Glutamatergic neuron (in vitro differentiated cells): ENCODE data around the gene ARID3A. TPM values are rescaled to one million over a fixed set of nuclear protein-coding genes. Genes with fewer than 3 reads are reported as not detected.

Experiments used
- DNase-seq: peaks from one replicate; pipeline ENCODE4 v3.0.0; 2022
- H3K27ac Mint-ChIP-seq: one replicate; pipeline ENCODE4 v1.8.0; 2020; ENCODE audit warnings: mild to moderate bottlenecking, mixed read lengths, inconsistent platforms; ENCODE audit not compliant: unreplicated experiment
- H3K27me3 Mint-ChIP-seq: one replicate; pipeline ENCODE4 v1.8.0; 2020; ENCODE audit warnings: mild to moderate bottlenecking, moderate library complexity, mixed read lengths, inconsistent platforms; ENCODE audit not compliant: unreplicated experiment
- H3K36me3 Mint-ChIP-seq: one replicate; pipeline ENCODE4 v1.8.0; 2020; ENCODE audit warnings: mild to moderate bottlenecking, mixed read lengths, inconsistent platforms; ENCODE audit not compliant: unreplicated experiment
- H3K4me1 Mint-ChIP-seq: one replicate; pipeline ENCODE4 v1.8.0; 2020; ENCODE audit warnings: mild to moderate bottlenecking, low read depth, mixed read lengths, inconsistent platforms; ENCODE audit not compliant: unreplicated experiment
- H3K4me3 Mint-ChIP-seq: one replicate; pipeline ENCODE4 v1.8.0; 2020; ENCODE audit warnings: mild to moderate bottlenecking, mixed read lengths, inconsistent platforms; ENCODE audit not compliant: unreplicated experiment
- H3K9me3 Mint-ChIP-seq: one replicate; pipeline ENCODE4 v1.8.0; 2020; ENCODE audit warnings: mild to moderate bottlenecking, moderate library complexity, mixed read lengths, inconsistent platforms; ENCODE audit not compliant: unreplicated experiment
- CTCF ChIP-seq: fragments of 200-600 bp; sonication (generic); IDR thresholded peaks from one replicate; pipeline ENCODE4 v1.5.0; 2021; ENCODE audit not compliant: partially characterized antibody, unreplicated experiment
- total RNA-seq: library from RNA; stranded (reverse); fragmentation: NEBNext Ultra II Directional; extraction: Animal tissue kit (Norgen Biotek cat#: 25700); gene quantifications from one replicate; pipeline ENCODE4 v1.2.1, GENCODE V29; 2021; ENCODE audit not compliant: unreplicated experiment

Gene ARID3A
- total RNA-seq, 1 donor from 2014 or later: 148 TPM

DNA sequence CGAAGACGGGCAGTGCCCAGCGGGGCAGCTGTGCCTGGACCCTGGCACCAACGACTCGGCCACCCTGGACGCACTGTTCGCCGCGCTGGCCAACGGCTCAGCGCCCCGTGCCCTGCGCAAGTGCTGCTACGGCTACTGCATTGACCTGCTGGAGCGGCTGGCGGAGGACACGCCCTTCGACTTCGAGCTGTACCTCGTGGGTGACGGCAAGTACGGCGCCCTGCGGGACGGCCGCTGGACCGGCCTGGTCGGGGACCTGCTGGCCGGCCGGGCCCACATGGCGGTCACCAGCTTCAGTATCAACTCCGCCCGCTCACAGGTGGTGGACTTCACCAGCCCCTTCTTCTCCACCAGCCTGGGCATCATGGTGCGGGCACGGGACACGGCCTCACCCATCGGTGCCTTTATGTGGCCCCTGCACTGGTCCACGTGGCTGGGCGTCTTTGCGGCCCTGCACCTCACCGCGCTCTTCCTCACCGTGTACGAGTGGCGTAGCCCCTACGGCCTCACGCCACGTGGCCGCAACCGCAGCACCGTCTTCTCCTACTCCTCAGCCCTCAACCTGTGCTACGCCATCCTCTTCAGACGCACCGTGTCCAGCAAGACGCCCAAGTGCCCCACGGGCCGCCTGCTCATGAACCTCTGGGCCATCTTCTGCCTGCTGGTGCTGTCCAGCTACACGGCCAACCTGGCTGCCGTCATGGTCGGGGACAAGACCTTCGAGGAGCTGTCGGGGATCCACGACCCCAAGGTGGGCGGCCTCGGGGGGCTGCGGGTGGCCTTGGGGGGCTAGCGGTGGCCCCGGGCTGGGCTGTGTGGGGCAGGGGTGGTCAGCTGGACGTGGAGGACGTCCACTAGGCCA lies 79.2 kb downstream of the ARID3A start:
- peak; percentile 18 for DNase-seq
- H3K27ac Mint-ChIP-seq: no peak overlapping the region
- no peak for TF ChIP-seq CTCF
- H3K4me1 Mint-ChIP-seq: no peaks in the 10 kb centered on the region
- no peaks in the 10 kb centered on the region for H3K36me3 Mint-ChIP-seq
- no peak overlapping the region for H3K4me3 Mint-ChIP-seq
- peaks cover 9% of the 10 kb centered on the region for H3K9me3 Mint-ChIP-seq
- peaks cover 12% of the 10 kb centered on the region for H3K27me3 Mint-ChIP-seq

GRCh38 chr19:1006711-1007398 lies 81.0 kb downstream of the ARID3A start:
- Mint-ChIP-seq H3K27me3 (peaks cover 12% of the 10 kb centered on the region), H3K4me1 (no peaks in the 10 kb centered on the region), H3K4me3 (no peak overlapping the region), H3K9me3 (peaks cover 9% of the 10 kb centered on the region), H3K36me3 (no peaks in the 10 kb centered on the region), H3K27ac (no peak overlapping the region)
- peak; percentile 18 for DNase-seq
- TF ChIP-seq CTCF: no peak

DNA sequence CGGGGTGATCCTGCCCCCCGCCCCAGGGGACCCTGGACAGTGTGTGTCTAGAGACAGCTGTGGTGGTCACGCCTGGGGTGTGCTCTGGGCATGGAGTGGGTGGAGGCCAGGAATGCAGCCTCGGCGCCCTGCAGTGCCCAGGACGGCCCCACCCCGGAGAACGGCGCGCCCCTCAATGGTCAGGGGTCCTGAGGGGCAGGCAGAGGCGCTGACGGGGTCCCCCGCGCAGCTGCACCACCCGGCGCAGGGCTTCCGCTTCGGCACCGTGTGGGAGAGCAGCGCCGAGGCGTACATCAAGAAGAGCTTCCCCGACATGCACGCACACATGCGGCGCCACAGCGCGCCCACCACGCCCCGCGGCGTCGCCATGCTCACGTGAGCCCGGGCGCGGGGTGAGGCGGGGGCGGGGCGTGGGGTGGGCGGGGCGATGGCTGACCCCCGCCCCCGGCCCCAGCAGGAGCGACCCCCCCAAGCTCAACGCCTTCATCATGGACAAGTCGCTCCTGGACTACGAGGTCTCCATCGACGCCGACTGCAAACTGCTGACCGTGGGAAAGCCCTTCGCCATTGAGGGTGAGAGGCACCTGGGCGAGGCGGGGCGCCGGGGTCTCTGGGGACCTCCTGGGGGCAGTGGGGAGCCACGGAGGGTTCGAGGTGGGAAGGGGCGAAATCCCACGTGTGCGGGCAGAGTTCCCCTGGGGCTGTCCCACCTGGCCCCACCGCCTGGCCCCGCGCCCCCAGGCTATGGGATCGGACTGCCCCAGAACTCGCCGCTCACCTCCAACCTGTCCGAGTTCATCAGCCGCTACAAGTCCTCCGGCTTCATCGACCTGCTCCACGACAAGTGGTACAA lies 81.8 kb downstream of the ARID3A start:
- TF ChIP-seq CTCF: no peak
- Mint-ChIP-seq H3K4me1 (no peaks in the 10 kb centered on the region), H3K9me3 (peaks cover 6% of the 10 kb centered on the region), H3K27ac (no peak overlapping the region), H3K4me3 (no peak overlapping the region), H3K27me3 (peaks cover 10% of the 10 kb centered on the region), H3K36me3 (no peaks in the 10 kb centered on the region)
- DNase-seq: peak; percentile 13

DNA sequence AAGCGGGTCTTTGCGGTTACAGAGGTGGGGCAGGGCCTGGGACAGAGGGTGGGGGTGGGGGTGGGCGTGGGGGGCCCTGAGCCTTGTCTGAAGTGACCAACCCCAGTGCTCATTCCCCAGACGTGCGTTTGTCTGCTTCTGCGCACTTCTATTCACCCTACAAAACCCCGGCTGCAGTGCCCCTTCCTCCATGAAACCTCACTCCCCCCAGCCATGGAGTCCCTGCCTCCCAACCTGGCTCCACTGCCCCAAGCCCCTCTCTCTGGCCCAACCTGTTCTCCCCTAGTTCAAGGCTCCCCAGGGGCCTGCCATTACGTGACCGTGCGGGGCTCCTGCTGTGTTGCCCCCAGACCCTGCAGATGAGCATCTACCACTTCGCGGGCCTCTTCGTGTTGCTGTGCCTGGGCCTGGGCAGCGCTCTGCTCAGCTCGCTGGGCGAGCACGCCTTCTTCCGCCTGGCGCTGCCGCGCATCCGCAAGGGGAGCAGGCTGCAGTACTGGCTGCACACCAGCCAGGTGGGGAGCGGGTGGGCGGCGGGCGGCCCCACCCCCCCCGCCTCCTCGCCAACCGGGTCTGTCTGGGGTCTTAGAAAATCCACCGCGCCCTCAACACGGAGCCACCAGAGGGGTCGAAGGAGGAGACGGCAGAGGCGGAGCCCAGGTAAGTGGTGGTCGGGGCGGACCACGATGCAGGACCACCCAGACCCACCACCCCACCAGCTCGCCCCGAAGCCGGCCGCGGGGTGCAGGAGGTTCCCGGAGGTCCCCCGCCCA lies 82.6 kb downstream of the ARID3A start:
- no peaks in the 10 kb centered on the region for H3K36me3 Mint-ChIP-seq
- peak; percentile 13 for DNase-seq
- peaks cover 9% of the 10 kb centered on the region for H3K27me3 Mint-ChIP-seq
- TF ChIP-seq CTCF: no peak
- H3K9me3 Mint-ChIP-seq: peaks cover 4% of the 10 kb centered on the region
- no peaks in the 10 kb centered on the region for H3K4me1 Mint-ChIP-seq
- no peak overlapping the region for H3K4me3 Mint-ChIP-seq
- no peak overlapping the region for H3K27ac Mint-ChIP-seq
